ENCODE measurements around the gene TMEM207. TPM values are rescaled to one million over a fixed set of nuclear protein-coding genes. Genes with fewer than 3 reads are reported as not detected.

The TMEM207 gene
- polyA plus RNA-seq, 1 experiment, result not detected

Other genes starting within 250 kb of the TMEM207 start
- gene CLDN1, start 127.5 kb downstream of the TMEM207 start, polyA plus RNA-seq (2011; rRNA removed), result 9.6 and 9.8 TPM in 2 replicates
- gene CLDN16, start 61.7 kb downstream of the TMEM207 start, polyA plus RNA-seq (2011; rRNA removed), result 0.04 and 0.25 TPM in 2 replicates
- gene IL1RAP, start 64.2 kb upstream of the TMEM207 start, polyA plus RNA-seq (2011; rRNA removed), result 9.9 and 11.4 TPM in 2 replicates

Data from AG04450 (cell line).